Measurements from ENCODE around the gene RNU6-7.

DNA sequence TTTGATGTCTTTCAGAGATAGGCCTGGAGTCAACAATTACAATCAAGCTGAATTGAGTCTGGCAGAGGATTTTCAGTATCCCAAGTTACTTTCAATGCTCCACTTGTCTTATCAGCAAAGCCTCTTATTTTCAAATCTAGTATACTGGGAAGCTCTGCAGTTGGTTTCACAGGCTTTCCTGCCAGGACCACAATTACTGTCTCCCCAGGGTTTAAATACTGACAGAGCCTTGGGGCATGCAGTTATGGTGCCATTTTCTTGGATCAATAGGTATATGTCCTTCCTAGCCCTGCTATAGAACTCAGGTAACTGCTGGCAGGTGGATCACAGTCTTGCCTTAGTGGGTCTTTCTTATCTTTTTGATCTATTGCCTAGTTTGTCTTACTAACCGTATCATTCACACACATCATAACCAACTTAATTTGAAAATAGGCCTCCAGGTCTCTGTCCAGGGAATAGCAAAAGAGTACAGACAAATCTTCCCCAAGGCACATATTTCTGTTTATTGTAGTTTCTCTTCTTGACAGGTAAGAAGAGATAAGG is 23.6 kb downstream of the RNU6-7 start:
- TF ChIP-seq CTCF (conservative IDR thresholded peaks at IDR 0.05; ENCODE audit: low read depth, low read length) (no peak), EZH2 (IDR thresholded peaks at IDR 0.05; ENCODE audit: low read length, unreplicated experiment) (no peak), EZH2phosphoT487 (IDR thresholded peaks at IDR 0.05; ENCODE audit: borderline replicate concordance, low read length) (no peak)

Data from PC-3 (cell line).